Left renal pelvis (tissue), 4 donors: ENCODE results near the gene MYO18A. TPM values are rescaled to one million over a fixed set of nuclear protein-coding genes. Genes with fewer than 3 reads are reported as not detected.
A peak's percentile ranks its signal among the peaks of the same experiment; 100 is the strongest.
"Not testable (repeated sequence)": the region's sequence is repeated elsewhere in the genome, so short reads cannot be mapped to it uniquely, and the experiment has no call there.

Experiments used
- DNase-seq, 4 donors: peaks; one replicate each; pipeline ENCODE4 v3.0.0-alpha.2; 2013; ENCODE audit warnings: low read depth in 4 of 4, low spot score in 3 of 4
- polyA plus RNA-seq, 4 donors: library from polyadenylated mRNA; unstranded; fragments of 120-200 nt; gene quantifications; one replicate each; pipeline ENCODE4 v1.2.1, GENCODE V29; 2013; ENCODE audit not compliant: insufficient read length in 4 of 4

MYO18A gene
- polyA plus RNA-seq, 4 donors = 28.7 to 52.8 (median 38.9) TPM

GRCh38 chr17:29196769-29197515 is 16.7 kb upstream of the MYO18A start:
- no peak for DNase-seq

- DNase-seq = no peak
Measured at GRCh38 chr17:29195465-29196081, 15.4 kb upstream of the MYO18A start.

GRCh38 chr17:29194669-29195068 is 14.5 kb upstream of the MYO18A start:
- no peak for DNase-seq

GRCh38 chr17:29193146-29193545 is 12.9 kb upstream of the MYO18A start:
- DNase-seq = no peak

- DNase-seq = no peak
Measured at GRCh38 chr17:29190592-29191207, 10.5 kb upstream of the MYO18A start.

- no peak for DNase-seq
Measured at GRCh38 chr17:29190039-29190438, 9.8 kb upstream of the MYO18A start.

GRCh38 chr17:29189355-29189754 is 9.2 kb upstream of the MYO18A start:
- no peak for DNase-seq

GRCh38 chr17:29181226-29181625 is 1.0 kb upstream of the MYO18A start:
- DNase-seq = no peak

- DNase-seq = no peak
Measured at GRCh38 chr17:29180788-29181160, 576 bp upstream of the MYO18A start.

- DNase-seq = no peak
Measured at GRCh38 chr17:29179232-29180033, 765 bp downstream of the MYO18A start.

GRCh38 chr17:29178750-29179231 is 1.4 kb downstream of the MYO18A start:
- no peak for DNase-seq

GRCh38 chr17:29177871-29178749 is 2.1 kb downstream of the MYO18A start:
- no peak for DNase-seq

GRCh38 chr17:29177541-29177870 is 2.7 kb downstream of the MYO18A start:
- no peak for DNase-seq

- peak in 1 of 4 donors; percentile 24 for DNase-seq
Measured at GRCh38 chr17:29176558-29177351, 3.4 kb downstream of the MYO18A start.

GRCh38 chr17:29175349-29175748 is 4.8 kb downstream of the MYO18A start:
- DNase-seq = no peak

GRCh38 chr17:29172589-29172988 is 7.6 kb downstream of the MYO18A start:
- DNase-seq = no peak

- DNase-seq = no peak
Measured at GRCh38 chr17:29170682-29171081, 9.5 kb downstream of the MYO18A start.

GRCh38 chr17:29169806-29170591 is 10.2 kb downstream of the MYO18A start:
- no peak for DNase-seq

- DNase-seq = not testable (repeated sequence)
Measured at GRCh38 chr17:29168759-29169126, 11.5 kb downstream of the MYO18A start.
